Caco-2 (cell line): ENCODE measurements around the gene ZSWIM5. TPM values are rescaled to one million over a fixed set of nuclear protein-coding genes. Genes with fewer than 3 reads are reported as not detected.

ENCODE experiments used
- BruUV-seq: library from RNA; stranded (reverse); fragments of 400-500 nt; replicated peaks from 2 replicates; lab custom pipeline; 2021; lab: Mats Ljungman, UMichigan
- CTCF ChIA-PET: fragments of 300-600 bp; sonication (Branson Sonifier 250); formaldehyde crosslinking; loops from one replicate; lab custom pipeline; 2022; ENCODE audit warnings: antibody characterized with exemption; lab: Charles Lee
- POLR2A ChIA-PET: fragments of 300-600 bp; sonication (Branson Sonifier 250); formaldehyde crosslinking; loops from one replicate; lab custom pipeline; 2022; ENCODE audit warnings: antibody characterized with exemption; lab: Charles Lee
- DNase-seq, 2 experiments: peaks; one replicate each; pipeline versions ENCODE4 v3.0.0 to v3.0.0-alpha.2; 2020 to 2022
- H3K27me3 ChIP-seq: replicated peaks from 2 replicates; pipeline ENCODE4 v1.6.0; 2011; ENCODE audit warnings: low read length; ENCODE audit not compliant: control insufficient read depth, insufficient read depth
- H3K36me3 ChIP-seq: 2 replicates; pipeline ENCODE4 v1.5.1; 2011; ENCODE audit warnings: low read length; ENCODE audit not compliant: control insufficient read depth, insufficient read depth
- H3K4me1 ChIP-seq: fragments of 250-450 bp; sonication (Bioruptor Pico); 2 replicates; pipeline ENCODE4 v1.5.1; 2020; ENCODE audit warnings: mild to moderate bottlenecking
- H3K4me3 ChIP-seq: 2 replicates; pipeline ENCODE4 v1.5.1; 2011; ENCODE audit warnings: low read depth, mild to moderate bottlenecking, control low read depth, low read length
- H3K9me3 ChIP-seq: fragments of 250-450 bp; sonication (Bioruptor Pico); 2 replicates; pipeline ENCODE4 v1.5.1; 2020; ENCODE audit warnings: mild to moderate bottlenecking, moderate library complexity
- H3K27ac Mint-ChIP-seq: one replicate; pipeline ENCODE4 v1.8.0; 2022; ENCODE audit warnings: mixed read lengths; ENCODE audit not compliant: unreplicated experiment
- H3K27me3 Mint-ChIP-seq: one replicate; pipeline ENCODE4 v1.8.0; 2022; ENCODE audit warnings: mixed read lengths; ENCODE audit not compliant: insufficient read depth, unreplicated experiment
- H3K36me3 Mint-ChIP-seq: one replicate; pipeline ENCODE4 v1.8.0; 2022; ENCODE audit warnings: mild to moderate bottlenecking, mixed read lengths; ENCODE audit not compliant: insufficient read depth, unreplicated experiment
- H3K4me1 Mint-ChIP-seq: one replicate; pipeline ENCODE4 v1.8.0; 2022; ENCODE audit warnings: low read depth, mixed read lengths; ENCODE audit not compliant: unreplicated experiment
- H3K4me3 Mint-ChIP-seq: one replicate; pipeline ENCODE4 v1.8.0; 2022; ENCODE audit warnings: mild to moderate bottlenecking, moderate library complexity, mixed read lengths; ENCODE audit not compliant: unreplicated experiment
- H3K9me3 Mint-ChIP-seq: one replicate; pipeline ENCODE4 v1.8.0; 2022; ENCODE audit warnings: mixed read lengths; ENCODE audit not compliant: unreplicated experiment
- intact Hi-C: fragments of 100-400 bp; cut with micrococcal nuclease; formaldehyde crosslinking; loops from one replicate; pipeline ENCODE4 v1.10.0; 2022; ENCODE audit not compliant: unreplicated experiment
- total RNA-seq: library from RNA; stranded (reverse); gene quantifications from 2 replicates; pipeline ENCODE4 v1.2.3, GENCODE V29; 2022
- TF ChIP-seq, protein P1 (sequence below), 2 experiments: fragments of 200-600 bp in 1 of 2; IDR thresholded peaks; 1 replicate in 1 of 2; 2 replicates in 1 of 2; pipeline versions ENCODE4 v1.5.1 to v1.8.0; 2011 to 2022; ENCODE audit warnings: antibody characterized with exemption in 1 of 2, control low read depth in 1 of 2, inconsistent platforms in 1 of 2, low read depth in 1 of 2, low read length in 1 of 2, mild to moderate bottlenecking in 1 of 2, moderate library complexity in 1 of 2; ENCODE audit not compliant: insufficient read depth in 1 of 2, severe bottlenecking in 1 of 2, unreplicated experiment in 1 of 2

The ZSWIM5 gene
- total RNA-seq, 1 experiment from 2014 or later = 0.54 TPM

DNA sequence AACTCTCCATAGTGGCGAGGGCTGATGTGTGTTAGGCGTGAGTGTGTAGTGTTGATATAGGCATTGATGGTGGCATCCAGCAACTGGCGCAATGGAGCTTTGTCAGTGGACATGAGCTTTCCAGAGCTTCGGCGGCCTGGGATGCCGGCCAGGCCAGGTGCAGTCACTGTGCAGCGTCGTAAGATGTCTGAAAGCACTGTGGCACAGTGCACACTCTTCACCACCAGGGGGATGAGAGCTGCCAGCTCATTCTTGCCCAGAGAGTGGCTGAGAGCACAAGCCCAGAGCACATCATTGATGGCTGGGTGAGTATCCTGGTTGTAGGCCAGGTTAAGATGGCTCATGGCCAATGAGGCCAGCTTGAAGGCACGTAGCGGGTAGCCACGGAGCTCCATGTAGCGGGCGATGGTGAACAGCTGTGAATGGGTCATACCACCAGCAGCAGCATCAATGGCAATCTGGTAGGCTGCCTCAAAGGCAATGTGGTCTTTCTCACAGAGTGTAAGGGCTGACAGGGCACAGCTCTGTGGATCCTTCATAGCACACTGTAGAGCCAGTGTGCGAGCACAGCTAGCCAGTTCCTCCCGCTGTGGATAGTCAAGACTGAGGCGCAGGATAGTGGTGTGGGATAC, 187.7 kb downstream of the ZSWIM5 start:
- TF ChIP-seq, protein P1, sequence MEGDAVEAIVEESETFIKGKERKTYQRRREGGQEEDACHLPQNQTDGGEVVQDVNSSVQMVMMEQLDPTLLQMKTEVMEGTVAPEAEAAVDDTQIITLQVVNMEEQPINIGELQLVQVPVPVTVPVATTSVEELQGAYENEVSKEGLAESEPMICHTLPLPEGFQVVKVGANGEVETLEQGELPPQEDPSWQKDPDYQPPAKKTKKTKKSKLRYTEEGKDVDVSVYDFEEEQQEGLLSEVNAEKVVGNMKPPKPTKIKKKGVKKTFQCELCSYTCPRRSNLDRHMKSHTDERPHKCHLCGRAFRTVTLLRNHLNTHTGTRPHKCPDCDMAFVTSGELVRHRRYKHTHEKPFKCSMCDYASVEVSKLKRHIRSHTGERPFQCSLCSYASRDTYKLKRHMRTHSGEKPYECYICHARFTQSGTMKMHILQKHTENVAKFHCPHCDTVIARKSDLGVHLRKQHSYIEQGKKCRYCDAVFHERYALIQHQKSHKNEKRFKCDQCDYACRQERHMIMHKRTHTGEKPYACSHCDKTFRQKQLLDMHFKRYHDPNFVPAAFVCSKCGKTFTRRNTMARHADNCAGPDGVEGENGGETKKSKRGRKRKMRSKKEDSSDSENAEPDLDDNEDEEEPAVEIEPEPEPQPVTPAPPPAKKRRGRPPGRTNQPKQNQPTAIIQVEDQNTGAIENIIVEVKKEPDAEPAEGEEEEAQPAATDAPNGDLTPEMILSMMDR (IDR thresholded peaks at IDR 0.05; ENCODE audit: insufficient read depth in 1 of 2, low read depth in 1 of 2, low read length in 1 of 2, severe bottlenecking in 1 of 2, unreplicated experiment in 1 of 2) = peak; percentile 65 to 86
- Histone ChIP-seq H3K9me3 (no peaks in the 10 kb centered on the region), H3K4me3 (no peak overlapping the region), H3K4me1 (no peaks in the 10 kb centered on the region), H3K36me3 (no peaks in the 10 kb centered on the region), H3K27me3 (no peaks in the 10 kb centered on the region)
- no peaks in the 10 kb centered on the region for H3K27me3 Mint-ChIP-seq
- DNase-seq = peak; percentile 56 to 63
- H3K27ac Mint-ChIP-seq = no peak overlapping the region
- H3K9me3 Mint-ChIP-seq = no peaks in the 10 kb centered on the region
- POLR2A ChIA-PET = interaction anchor here (0.5 kb wide), 1 partner anchor 285 kb away, joined by 4 read pairs; no protein-coding TSS in a partner anchor
- H3K36me3 Mint-ChIP-seq = peaks cover 10% of the 10 kb centered on the region
- BruUV-seq = no TSS peak
- H3K4me1 Mint-ChIP-seq = no peaks in the 10 kb centered on the region
- H3K4me3 Mint-ChIP-seq = no peak overlapping the region
- intact Hi-C loops = loop anchor here (1.0 to 10.0 kb wide), 4 partner anchors 186 to 556 kb away; partner anchors contain the start of gene ZSWIM5
- CTCF ChIA-PET = interaction anchor here (0.5 to 2.3 kb wide), 10 partner anchors 12 to 474 kb away, joined by 3 to 16 read pairs (median 5); no protein-coding TSS in a partner anchor

DNA sequence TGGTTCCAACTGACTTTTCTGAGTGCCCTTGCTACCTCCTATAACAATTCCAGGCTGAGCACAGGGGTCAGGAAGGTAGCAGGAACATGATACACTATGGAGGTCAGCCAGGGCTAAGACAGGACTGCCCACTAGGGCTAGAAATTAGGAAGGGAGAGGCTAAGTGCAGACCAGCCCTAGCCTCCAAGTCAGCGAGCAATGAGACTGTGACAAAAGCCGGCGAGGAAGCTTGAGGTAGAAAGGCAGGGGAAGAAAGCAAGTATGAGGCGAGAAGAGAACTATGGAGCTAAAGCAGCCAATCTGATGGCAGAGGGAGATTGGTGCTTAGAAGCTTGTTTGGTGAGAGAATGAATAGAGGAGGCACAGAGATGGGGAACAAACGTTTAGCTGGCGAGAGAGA, 189.6 kb downstream of the ZSWIM5 start:
- no TSS peak for BruUV-seq

DNA sequence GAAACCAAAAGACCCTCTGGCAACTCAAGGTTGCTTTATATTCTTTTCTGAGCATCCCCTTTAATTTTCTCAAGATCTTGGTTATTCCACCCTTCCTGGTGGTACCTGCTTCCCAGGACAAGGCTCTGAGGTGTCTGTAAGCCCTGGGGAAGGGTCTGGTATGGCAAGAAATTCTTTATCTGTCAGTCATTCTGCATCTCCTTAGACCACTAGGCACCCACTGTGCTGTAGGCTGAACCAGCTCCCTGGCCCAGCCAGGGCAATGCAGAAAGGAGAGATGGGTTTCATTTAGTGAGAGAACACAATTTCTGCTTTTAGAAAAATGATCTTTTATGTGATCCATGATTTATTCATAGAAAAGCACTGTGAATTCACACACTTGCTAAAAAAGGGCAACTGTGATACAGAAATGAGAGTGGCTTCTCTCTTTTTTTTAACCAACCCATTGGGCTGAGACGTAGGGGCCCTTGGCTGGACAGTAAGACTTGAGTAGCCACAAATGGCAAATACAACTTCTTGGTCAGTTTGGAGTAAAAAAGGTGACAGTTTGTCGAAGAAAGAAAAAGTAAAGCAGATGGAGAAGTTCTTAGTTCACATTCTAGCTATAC, 190.2 kb downstream of the ZSWIM5 start:
- Mint-ChIP-seq H3K27me3 (no peaks in the 10 kb centered on the region), H3K4me3 (no peak overlapping the region), H3K9me3 (no peaks in the 10 kb centered on the region), H3K36me3 (peaks cover 15% of the 10 kb centered on the region), H3K4me1 (no peaks in the 10 kb centered on the region), H3K27ac (no peak overlapping the region)
- intact Hi-C loops = loop anchor here (10.0 kb wide), 2 partner anchors 189 to 559 kb away; partner anchors contain the start of gene ZSWIM5
- Histone ChIP-seq H3K27me3 (no peaks in the 10 kb centered on the region), H3K9me3 (no peaks in the 10 kb centered on the region), H3K36me3 (no peaks in the 10 kb centered on the region), H3K4me1 (peaks cover 4% of the 10 kb centered on the region; the same call in 1 of the 2 replicates), H3K4me3 (no peak overlapping the region)
- TF ChIP-seq, protein P1 (IDR thresholded peaks at IDR 0.05; ENCODE audit: insufficient read depth in 1 of 2, low read depth in 1 of 2, low read length in 1 of 2, severe bottlenecking in 1 of 2, unreplicated experiment in 1 of 2) = no peak
- POLR2A ChIA-PET = no interaction called here
- DNase-seq = no peak
- CTCF ChIA-PET = no interaction called here
- no TSS peak for BruUV-seq

More for the DNA sequence above, 189.6 kb downstream of the ZSWIM5 start:
- peaks cover 15% of the 10 kb centered on the region for H3K36me3 Mint-ChIP-seq
- H3K4me3 Mint-ChIP-seq = no peak overlapping the region
- no peaks in the 10 kb centered on the region for H3K4me1 ChIP-seq
- no peaks in the 10 kb centered on the region for H3K9me3 Mint-ChIP-seq
- DNase-seq = no peak
- CTCF ChIA-PET = interaction anchor here (2.3 kb wide), 1 partner anchor 283 kb away, joined by 14 read pairs; no protein-coding TSS in a partner anchor
- H3K36me3 ChIP-seq = no peaks in the 10 kb centered on the region
- no peaks in the 10 kb centered on the region for H3K4me1 Mint-ChIP-seq
- H3K27ac Mint-ChIP-seq = no peak overlapping the region
- TF ChIP-seq, protein P1 (IDR thresholded peaks at IDR 0.05; ENCODE audit: insufficient read depth in 1 of 2, low read depth in 1 of 2, low read length in 1 of 2, severe bottlenecking in 1 of 2, unreplicated experiment in 1 of 2) = no peak
- no peaks in the 10 kb centered on the region for H3K27me3 Mint-ChIP-seq
- intact Hi-C loops = loop anchor here (10.0 kb wide), 2 partner anchors 188 to 558 kb away; partner anchors contain the start of gene ZSWIM5
- H3K9me3 ChIP-seq = no peaks in the 10 kb centered on the region
- POLR2A ChIA-PET = no interaction called here
- no peak overlapping the region for H3K4me3 ChIP-seq
- no peaks in the 10 kb centered on the region for H3K27me3 ChIP-seq
